Measurements from ENCODE around the gene CYCS.

- TF ChIP-seq CTCF (IDR thresholded peaks at IDR 0.05) (no peak), POLR2A (IDR thresholded peaks at IDR 0.05) (peak; percentile 95 to 99)
Observed at GRCh38 chr7:25125137-25125946, at the start of gene CYCS.
